ENCODE data around the gene CSMD2.

The CSMD2 gene

GRCh38 chr1:33768821-33769220 lies 396.2 kb downstream of the CSMD2 start:
- no peak for ATAC-seq
- TF ChIP-seq GLIS3 (CRISPR knock-in tag; IDR thresholded peaks at IDR 0.05) (no peak), TCF4 (CRISPR knock-in tag; IDR thresholded peaks at IDR 0.05; ENCODE audit: borderline replicate concordance) (no peak), ARNTL (CRISPR knock-in tag; IDR thresholded peaks at IDR 0.05; ENCODE audit: borderline replicate concordance, low read depth) (no peak), PATZ1 (CRISPR knock-in tag; IDR thresholded peaks at IDR 0.05; ENCODE audit: borderline replicate concordance) (no peak), ZNF8 (CRISPR knock-in tag; IDR thresholded peaks at IDR 0.05) (no peak), CSDC2 (CRISPR knock-in tag; IDR thresholded peaks at IDR 0.05) (no peak), CSRNP3 (CRISPR knock-in tag; IDR thresholded peaks at IDR 0.05) (no peak), ZNF565 (CRISPR knock-in tag; conservative IDR thresholded peaks at IDR 0.05; ENCODE audit: low read depth) (no peak), ZNF70 (CRISPR knock-in tag; IDR thresholded peaks at IDR 0.05) (no peak), CREB5 (CRISPR knock-in tag; IDR thresholded peaks at IDR 0.05; ENCODE audit: low read depth) (no peak), ZC3H10 (CRISPR knock-in tag; IDR thresholded peaks at IDR 0.05) (no peak), TOX (CRISPR knock-in tag; IDR thresholded peaks at IDR 0.05; ENCODE audit: borderline replicate concordance) (no peak), PPARA (CRISPR knock-in tag; IDR thresholded peaks at IDR 0.05; ENCODE audit: borderline replicate concordance) (no peak), SNAI2 (CRISPR knock-in tag; IDR thresholded peaks at IDR 0.05) (no peak), ZFP3 (CRISPR knock-in tag; IDR thresholded peaks at IDR 0.05) (no peak)

GRCh38 chr1:33768106-33768505 lies 396.9 kb downstream of the CSMD2 start:
- ATAC-seq, result no peak
- TF ChIP-seq CSRNP3 (CRISPR knock-in tag; IDR thresholded peaks at IDR 0.05) (no peak), ZFP3 (CRISPR knock-in tag; IDR thresholded peaks at IDR 0.05) (no peak), RARB (CRISPR knock-in tag; IDR thresholded peaks at IDR 0.05) (no peak), ZNF70 (CRISPR knock-in tag; IDR thresholded peaks at IDR 0.05) (no peak), ZNF8 (CRISPR knock-in tag; IDR thresholded peaks at IDR 0.05) (no peak), CSDC2 (CRISPR knock-in tag; IDR thresholded peaks at IDR 0.05) (no peak), PATZ1 (CRISPR knock-in tag; IDR thresholded peaks at IDR 0.05; ENCODE audit: borderline replicate concordance) (no peak), TCF4 (CRISPR knock-in tag; IDR thresholded peaks at IDR 0.05; ENCODE audit: borderline replicate concordance) (no peak)

- no peak for ATAC-seq
- no peak for TF ChIP-seq TCF4 (CRISPR knock-in tag; IDR thresholded peaks at IDR 0.05; ENCODE audit: borderline replicate concordance)
- no peak for TF ChIP-seq TSHZ2 (CRISPR knock-in tag; IDR thresholded peaks at IDR 0.05)
- TF ChIP-seq TOX (CRISPR knock-in tag; IDR thresholded peaks at IDR 0.05; ENCODE audit: borderline replicate concordance), result no peak
- no peak for TF ChIP-seq RARB (CRISPR knock-in tag; IDR thresholded peaks at IDR 0.05)
- no peak for TF ChIP-seq PPARA (CRISPR knock-in tag; IDR thresholded peaks at IDR 0.05; ENCODE audit: borderline replicate concordance)
- TF ChIP-seq ARNTL (CRISPR knock-in tag; IDR thresholded peaks at IDR 0.05; ENCODE audit: borderline replicate concordance, low read depth), result no peak
- TF ChIP-seq POU6F1 (CRISPR knock-in tag; IDR thresholded peaks at IDR 0.05; ENCODE audit: borderline replicate concordance, low read depth), result no peak
- TF ChIP-seq ZNF70 (CRISPR knock-in tag; IDR thresholded peaks at IDR 0.05), result no peak
- TF ChIP-seq BACH2 (CRISPR knock-in tag; IDR thresholded peaks at IDR 0.05; ENCODE audit: borderline replicate concordance), result no peak
- TF ChIP-seq CSRNP3 (CRISPR knock-in tag; IDR thresholded peaks at IDR 0.05), result no peak
- TF ChIP-seq ZNF8 (CRISPR knock-in tag; IDR thresholded peaks at IDR 0.05), result no peak
- TF ChIP-seq ESRRG (CRISPR knock-in tag; IDR thresholded peaks at IDR 0.05), result no peak
- TF ChIP-seq ZNF565 (CRISPR knock-in tag; conservative IDR thresholded peaks at IDR 0.05; ENCODE audit: low read depth), result no peak
- no peak for TF ChIP-seq CSDC2 (CRISPR knock-in tag; IDR thresholded peaks at IDR 0.05)
- TF ChIP-seq OSR1 (CRISPR knock-in tag; IDR thresholded peaks at IDR 0.05), result no peak
Measured at GRCh38 chr1:33764149-33764548, 400.9 kb downstream of the CSMD2 start.

Measured in SK-N-SH treated with all-trans-retinoic acid at 6 μM for 48 hours (cell line).